OCI-M2 (cell line): ENCODE data around the gene PCDHA9.
"Not testable (repeated sequence)": the region's sequence is repeated elsewhere in the genome, so short reads cannot be mapped to it uniquely, and the experiment has no call there.

Source experiments
- DNase-seq: peaks from one replicate; lab custom pipeline; 2025; ENCODE audit not compliant: unreplicated experiment; lab: John Stamatoyannopoulos, UW

Gene PCDHA9

DNA sequence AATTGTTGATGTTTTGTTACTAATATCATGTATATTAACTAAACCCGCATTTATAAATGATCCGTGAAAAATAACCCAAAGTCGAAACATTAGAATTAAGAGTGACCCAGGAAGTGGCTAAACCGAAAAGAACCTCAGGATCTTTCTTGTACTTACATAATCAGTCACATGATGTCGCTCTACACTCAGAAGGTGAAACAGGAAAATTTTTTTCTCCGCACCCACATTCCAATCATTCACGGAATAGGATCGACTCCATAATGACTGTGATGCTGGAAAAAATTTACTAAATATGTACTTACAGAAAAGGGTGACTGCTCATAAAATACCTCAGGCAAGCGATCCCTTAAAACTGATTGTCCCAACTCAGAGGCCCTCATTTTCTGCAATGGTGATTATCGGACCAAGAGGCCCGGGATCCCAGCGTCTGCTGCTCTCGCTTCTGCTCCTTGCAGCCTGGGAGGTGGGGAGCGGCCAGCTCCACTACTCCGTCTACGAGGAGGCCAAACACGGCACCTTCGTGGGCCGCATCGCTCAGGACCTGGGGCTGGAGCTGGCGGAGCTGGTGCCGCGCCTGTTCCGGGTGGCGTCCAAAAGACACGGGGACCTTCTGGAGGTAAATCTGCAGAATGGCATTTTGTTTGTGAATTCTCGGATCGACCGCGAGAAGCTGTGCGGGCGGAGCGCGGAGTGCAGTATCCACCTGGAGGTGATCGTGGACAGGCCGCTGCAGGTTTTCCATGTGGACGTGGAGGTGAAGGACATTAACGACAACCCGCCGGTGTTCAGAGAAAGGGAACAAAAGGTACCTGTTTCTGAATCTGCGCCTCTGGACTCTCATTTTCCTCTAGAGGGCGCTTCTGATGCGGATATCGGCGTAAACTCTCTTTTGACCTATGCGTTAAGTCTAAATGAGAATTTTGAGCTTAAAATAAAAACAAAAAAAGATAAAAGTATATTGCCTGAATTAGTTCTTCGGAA, 27.2 kb downstream of the PCDHA9 start, which contains the start of gene PCDHA12:
TSS of gene PCDHA12 (plus strand) at position 224 of the 981 bp plus-strand sequence. CDS start at position 389, 165 bp downstream.
- DNase-seq = no peak

DNA sequence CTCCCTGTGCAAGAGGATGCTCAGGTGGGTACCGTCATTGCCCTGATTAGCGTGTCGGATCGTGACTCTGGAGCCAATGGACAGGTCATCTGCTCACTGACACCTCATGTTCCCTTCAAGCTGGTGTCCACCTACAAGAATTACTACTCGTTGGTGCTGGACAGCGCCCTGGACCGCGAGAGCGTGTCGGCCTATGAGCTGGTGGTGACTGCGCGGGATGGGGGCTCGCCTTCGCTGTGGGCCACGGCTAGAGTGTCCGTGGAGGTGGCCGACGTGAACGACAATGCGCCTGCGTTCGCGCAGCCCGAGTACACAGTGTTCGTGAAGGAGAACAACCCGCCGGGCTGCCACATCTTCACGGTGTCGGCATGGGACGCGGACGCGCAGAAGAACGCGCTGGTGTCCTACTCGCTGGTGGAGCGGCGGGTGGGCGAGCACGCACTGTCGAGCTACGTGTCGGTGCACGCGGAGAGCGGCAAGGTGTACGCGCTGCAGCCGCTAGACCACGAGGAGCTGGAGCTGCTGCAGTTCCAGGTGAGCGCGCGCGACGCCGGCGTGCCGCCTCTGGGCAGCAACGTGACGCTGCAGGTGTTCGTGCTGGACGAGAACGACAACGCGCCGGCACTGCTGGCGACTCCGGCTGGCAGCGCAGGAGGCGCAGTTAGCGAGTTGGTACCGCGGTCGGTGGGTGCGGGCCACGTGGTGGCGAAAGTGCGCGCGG, 28.5 kb downstream of the PCDHA9 start:
- not testable (repeated sequence) for DNase-seq

- no peak for DNase-seq
Observed at GRCh38 chr5:140877262-140877581, 29.0 kb downstream of the PCDHA9 start.

DNA sequence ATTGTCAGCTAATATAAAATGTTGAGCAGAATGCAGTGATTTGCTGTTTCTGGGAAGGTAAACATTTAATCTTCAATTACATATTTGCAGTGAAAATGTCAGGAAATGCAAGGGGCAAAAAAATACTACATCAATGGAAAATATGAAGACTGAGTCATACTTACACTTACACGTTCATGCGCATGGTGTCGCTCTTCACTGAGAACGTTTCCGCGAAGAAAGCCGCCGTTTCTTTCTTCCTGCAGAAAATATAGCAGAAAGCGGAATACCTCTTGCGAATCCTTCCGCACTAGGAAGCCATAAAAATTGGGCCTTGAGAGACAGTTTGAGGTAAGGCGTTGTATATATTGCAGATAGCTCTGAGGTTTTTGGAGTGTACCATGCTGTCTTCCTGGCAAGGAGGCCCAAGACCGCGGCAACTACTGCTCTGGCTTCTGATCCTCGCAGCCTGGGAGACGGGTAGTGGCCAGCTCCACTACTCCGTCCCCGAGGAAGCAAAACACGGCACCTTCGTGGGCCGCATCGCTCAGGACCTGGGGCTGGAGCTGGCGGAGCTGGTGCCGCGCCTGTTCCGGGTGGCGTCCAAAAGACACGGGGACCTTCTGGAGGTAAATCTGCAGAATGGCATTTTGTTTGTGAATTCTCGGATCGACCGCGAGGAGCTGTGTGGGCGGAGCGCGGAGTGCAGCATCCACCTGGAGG, 33.9 kb downstream of the PCDHA9 start, which contains the start of gene PCDHA13:
TSS of gene PCDHA13 (plus strand) at position 236 of the 702 bp plus-strand sequence. CDS start at position 381, 145 bp downstream.
- DNase-seq = no peak

- no peak for DNase-seq
Observed at GRCh38 chr5:140882591-140882899, 34.4 kb downstream of the PCDHA9 start.

DNA sequence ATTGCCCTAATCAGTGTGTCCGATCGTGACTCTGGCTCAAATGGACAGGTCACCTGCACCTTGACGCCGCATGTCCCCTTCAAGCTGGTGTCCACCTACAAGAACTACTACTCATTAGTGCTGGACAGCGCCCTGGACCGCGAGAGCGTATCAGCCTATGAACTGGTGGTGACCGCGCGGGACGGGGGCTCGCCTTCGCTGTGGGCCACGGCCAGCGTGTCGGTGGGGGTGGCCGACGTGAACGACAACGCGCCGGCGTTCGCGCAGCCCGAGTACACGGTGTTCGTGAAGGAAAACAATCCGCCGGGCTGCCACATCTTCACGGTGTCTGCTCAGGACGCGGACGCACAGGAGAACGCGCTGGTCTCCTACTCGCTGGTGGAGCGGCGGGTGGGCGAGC, 35.2 kb downstream of the PCDHA9 start:
- DNase-seq = no peak

- no peak for DNase-seq
Observed at GRCh38 chr5:140883927-140884697, 35.9 kb downstream of the PCDHA9 start.
